Type B pancreatic cell (in vitro differentiated cells): ENCODE results near the gene RRAD. TPM values are rescaled to one million over a fixed set of nuclear protein-coding genes. Genes with fewer than 3 reads are reported as not detected.

Experiments
- DNase-seq: peaks from one replicate; pipeline ENCODE4 v3.0.0; 2021; ENCODE audit warnings: mixed read lengths; ENCODE audit not compliant: unreplicated experiment; ENCODE audit errors: extremely low spot score
- H3K27ac Mint-ChIP-seq: 2 replicates; pipeline ENCODE4 v1.8.0; 2021; ENCODE audit warnings: mild to moderate bottlenecking, mixed read lengths
- H3K27me3 Mint-ChIP-seq: 2 replicates; pipeline ENCODE4 v1.8.0; 2021; ENCODE audit warnings: mixed read lengths
- H3K36me3 Mint-ChIP-seq: 2 replicates; pipeline ENCODE4 v1.8.0; 2021; ENCODE audit warnings: mixed read lengths
- H3K4me1 Mint-ChIP-seq: one replicate; pipeline ENCODE4 v1.8.0; 2021; ENCODE audit warnings: mixed read lengths; ENCODE audit not compliant: unreplicated experiment
- H3K4me3 Mint-ChIP-seq: 2 replicates; pipeline ENCODE4 v1.8.0; 2021; ENCODE audit warnings: mild to moderate bottlenecking, mixed read lengths
- H3K9me3 Mint-ChIP-seq: 2 replicates; pipeline ENCODE4 v1.8.0; 2021; ENCODE audit warnings: mixed read lengths
- total RNA-seq: library from RNA; stranded (reverse); gene quantifications from 2 replicates; pipeline ENCODE4 v1.2.1, GENCODE V29; 2021; ENCODE audit warnings: low replicate concordance
- TF ChIP-seq, protein P1 (sequence below): fragments of 200-600 bp; sonication (generic); conservative IDR thresholded peaks from 2 replicates; pipeline ENCODE4 v1.5.0; 2021; ENCODE audit warnings: antibody characterized with exemption, mild to moderate bottlenecking

Gene RRAD
- total RNA-seq, 1 donor from 2014 or later = 1.3 TPM

DNA sequence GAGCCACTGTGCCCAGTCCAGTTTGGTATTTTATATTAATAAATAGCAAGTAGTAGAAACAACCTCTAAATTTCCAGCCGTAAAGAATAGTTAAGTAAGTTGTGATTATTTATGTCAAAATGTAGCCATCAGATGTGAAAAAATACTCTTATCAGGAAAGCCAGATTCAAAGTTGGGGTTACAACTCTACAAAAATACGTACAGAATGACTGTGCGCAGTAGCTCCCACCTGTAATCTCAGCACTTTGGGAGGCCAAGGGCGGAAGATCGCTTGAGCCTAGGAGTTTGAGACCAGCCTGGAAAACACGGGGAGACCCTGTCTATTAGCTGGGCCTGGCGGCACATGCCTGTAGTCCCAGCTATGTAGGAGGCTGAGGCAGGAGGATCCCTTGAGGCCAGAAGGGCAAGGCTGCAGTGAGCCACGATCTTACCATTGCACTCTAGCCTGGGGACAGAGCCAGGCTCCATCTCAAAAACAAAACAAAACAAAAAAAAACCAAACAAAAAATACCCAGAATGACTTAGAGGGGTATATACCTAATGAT is 43.3 kb downstream of the RRAD start:
- TF ChIP-seq, protein P1, sequence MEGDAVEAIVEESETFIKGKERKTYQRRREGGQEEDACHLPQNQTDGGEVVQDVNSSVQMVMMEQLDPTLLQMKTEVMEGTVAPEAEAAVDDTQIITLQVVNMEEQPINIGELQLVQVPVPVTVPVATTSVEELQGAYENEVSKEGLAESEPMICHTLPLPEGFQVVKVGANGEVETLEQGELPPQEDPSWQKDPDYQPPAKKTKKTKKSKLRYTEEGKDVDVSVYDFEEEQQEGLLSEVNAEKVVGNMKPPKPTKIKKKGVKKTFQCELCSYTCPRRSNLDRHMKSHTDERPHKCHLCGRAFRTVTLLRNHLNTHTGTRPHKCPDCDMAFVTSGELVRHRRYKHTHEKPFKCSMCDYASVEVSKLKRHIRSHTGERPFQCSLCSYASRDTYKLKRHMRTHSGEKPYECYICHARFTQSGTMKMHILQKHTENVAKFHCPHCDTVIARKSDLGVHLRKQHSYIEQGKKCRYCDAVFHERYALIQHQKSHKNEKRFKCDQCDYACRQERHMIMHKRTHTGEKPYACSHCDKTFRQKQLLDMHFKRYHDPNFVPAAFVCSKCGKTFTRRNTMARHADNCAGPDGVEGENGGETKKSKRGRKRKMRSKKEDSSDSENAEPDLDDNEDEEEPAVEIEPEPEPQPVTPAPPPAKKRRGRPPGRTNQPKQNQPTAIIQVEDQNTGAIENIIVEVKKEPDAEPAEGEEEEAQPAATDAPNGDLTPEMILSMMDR = no peak
- H3K9me3 Mint-ChIP-seq = no peaks in the 10 kb centered on the region
- DNase-seq = no peak
- H3K27ac Mint-ChIP-seq = no peak overlapping the region
- peak overlapping the region; percentile 99 for H3K4me3 Mint-ChIP-seq
- H3K27me3 Mint-ChIP-seq = no peaks in the 10 kb centered on the region
- peaks cover 19% of the 10 kb centered on the region for H3K4me1 Mint-ChIP-seq
- H3K36me3 Mint-ChIP-seq = peaks cover 10% of the 10 kb centered on the region

DNA sequence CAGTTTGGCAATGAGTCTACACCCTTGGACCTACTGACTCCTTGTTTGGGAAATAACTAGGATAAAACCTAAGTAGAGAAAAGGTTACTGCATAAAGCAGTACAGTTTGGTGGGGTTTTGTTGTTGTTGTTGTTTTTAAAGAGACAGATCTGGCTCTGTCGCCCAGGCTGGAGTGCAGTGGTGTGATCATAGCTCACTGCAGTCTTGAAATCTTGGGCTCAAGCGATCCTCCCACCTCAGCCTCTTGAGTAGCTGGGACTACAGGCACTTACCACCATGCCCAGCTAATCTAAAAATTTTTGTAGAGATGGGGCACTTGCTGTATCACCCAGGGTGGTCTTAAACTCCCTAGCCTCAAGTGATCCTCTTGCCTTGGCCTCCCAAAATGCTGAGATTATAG is 43.8 kb downstream of the RRAD start:
- Mint-ChIP-seq H3K9me3 (no peaks in the 10 kb centered on the region), H3K27me3 (no peaks in the 10 kb centered on the region), H3K36me3 (peaks cover 10% of the 10 kb centered on the region), H3K4me3 (peak overlapping the region; percentile 99), H3K4me1 (peaks cover 19% of the 10 kb centered on the region), H3K27ac (no peak overlapping the region)
- DNase-seq = no peak
- TF ChIP-seq, protein P1 = no peak

DNA sequence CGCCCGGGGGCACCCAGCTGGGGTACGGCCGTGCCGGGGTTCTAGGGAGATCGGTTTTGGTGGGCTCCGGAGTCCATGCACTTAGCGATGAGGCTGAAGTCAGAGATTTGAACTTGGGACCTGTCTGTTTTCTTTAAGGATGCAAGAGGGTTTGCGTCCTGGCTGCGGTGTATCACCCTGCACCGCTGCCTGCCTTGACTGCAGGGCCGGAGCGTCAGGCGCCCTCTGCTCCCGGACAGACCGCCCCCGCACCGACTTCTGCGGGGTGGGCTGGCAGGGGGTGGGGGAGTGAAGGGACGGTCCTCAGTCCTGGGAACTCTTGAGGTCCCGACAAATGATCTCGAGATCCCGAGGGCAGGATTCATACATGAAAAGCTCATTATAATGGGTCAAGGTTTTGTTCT is 44.3 kb downstream of the RRAD start:
- H3K9me3 Mint-ChIP-seq = no peaks in the 10 kb centered on the region
- peaks cover 10% of the 10 kb centered on the region for H3K36me3 Mint-ChIP-seq
- TF ChIP-seq, protein P1 = no peak
- H3K4me3 Mint-ChIP-seq = peak overlapping the region; percentile 99
- no peak for DNase-seq
- H3K27me3 Mint-ChIP-seq = no peaks in the 10 kb centered on the region
- H3K4me1 Mint-ChIP-seq = peaks cover 19% of the 10 kb centered on the region
- no peak overlapping the region for H3K27ac Mint-ChIP-seq

DNA sequence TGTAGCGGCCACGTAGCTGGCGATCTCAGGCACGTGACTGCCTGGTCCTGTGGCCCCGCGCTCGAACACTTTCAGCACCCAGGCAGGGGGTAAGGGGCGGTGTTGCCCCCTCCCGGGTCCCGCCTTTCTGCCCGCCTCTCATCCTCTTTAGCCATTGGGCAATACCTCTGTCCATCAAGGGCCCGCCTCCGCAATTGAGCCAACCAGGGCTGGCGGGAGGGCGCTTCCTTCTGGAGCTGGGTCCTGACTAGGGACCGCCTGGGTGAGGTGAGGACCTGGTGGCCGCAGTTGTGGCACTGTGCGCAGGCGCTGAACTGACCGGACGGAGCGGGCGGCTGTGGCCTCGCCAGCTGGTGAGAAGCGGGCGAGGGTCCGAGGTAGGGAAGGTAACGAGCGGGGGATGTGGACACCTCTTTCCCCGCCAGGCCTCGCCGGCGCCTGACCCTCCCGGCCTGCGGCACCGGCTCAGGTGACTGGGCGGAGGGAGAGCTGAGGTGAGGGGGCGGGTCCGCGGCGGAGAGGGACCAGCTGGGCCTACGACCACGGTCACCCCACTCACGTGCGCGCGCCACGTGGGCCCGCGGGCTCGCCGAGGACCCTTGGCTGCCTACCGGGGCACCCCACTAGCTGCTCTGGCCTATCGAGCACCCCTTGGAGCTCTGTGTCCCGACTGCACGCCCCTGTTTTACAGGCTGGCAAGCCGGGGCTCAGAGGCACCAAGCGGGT is 44.9 kb downstream of the RRAD start, which contains the start of gene PDP2:
TSS of gene PDP2 (plus strand) at position 228 of the 726 bp plus-strand sequence. CDS start 3,770 bp downstream, outside the sequence.
- peak within 1 kb of the TSS; percentile 99 for H3K4me3 Mint-ChIP-seq
- H3K36me3 Mint-ChIP-seq = peaks cover 5% of the 10 kb centered on the region
- H3K4me1 Mint-ChIP-seq = peaks cover 19% of the 10 kb centered on the region
- TF ChIP-seq, protein P1 = no peak
- no peaks in the 10 kb centered on the region for H3K9me3 Mint-ChIP-seq
- peak within 1 kb of the TSS; percentile 87 for H3K27ac Mint-ChIP-seq
- peak; percentile 93 for DNase-seq
- no peaks in the 10 kb centered on the region for H3K27me3 Mint-ChIP-seq

DNA sequence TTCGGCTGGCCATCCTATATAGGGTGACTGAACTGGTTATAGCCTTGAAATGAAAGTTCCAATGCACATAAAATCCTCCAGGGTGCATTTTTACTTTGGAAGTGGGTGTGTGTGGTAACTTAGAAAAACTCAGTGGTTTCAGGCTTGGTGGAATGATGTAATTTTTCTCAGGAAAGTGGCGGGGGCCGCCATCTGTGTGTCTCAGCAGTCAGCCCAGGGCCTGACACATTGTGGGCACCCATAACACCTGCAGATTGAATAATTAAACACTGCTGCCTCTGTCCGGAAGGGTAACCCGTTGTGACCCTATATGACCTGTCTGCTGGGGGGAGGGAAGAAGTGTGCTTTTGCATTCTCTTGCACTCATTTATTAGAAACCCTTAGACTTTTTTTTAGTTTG is 47.3 kb downstream of the RRAD start:
- Mint-ChIP-seq H3K4me1 (peaks cover 28% of the 10 kb centered on the region), H3K9me3 (no peaks in the 10 kb centered on the region), H3K36me3 (no peaks in the 10 kb centered on the region), H3K27me3 (no peaks in the 10 kb centered on the region), H3K4me3 (peak overlapping the region; percentile 58), H3K27ac (no peak overlapping the region)
- no peak for DNase-seq
- TF ChIP-seq, protein P1 = no peak
